Measurements from ENCODE around the gene KIF2C. TPM values are rescaled to one million over a fixed set of nuclear protein-coding genes. Genes with fewer than 3 reads are reported as not detected.

KIF2C gene
- total and polyA plus RNA-seq, 2 donors (not counting 1 experiment from before 2014, with no cell fraction given) = 0.25 to 0.69 TPM

DNA sequence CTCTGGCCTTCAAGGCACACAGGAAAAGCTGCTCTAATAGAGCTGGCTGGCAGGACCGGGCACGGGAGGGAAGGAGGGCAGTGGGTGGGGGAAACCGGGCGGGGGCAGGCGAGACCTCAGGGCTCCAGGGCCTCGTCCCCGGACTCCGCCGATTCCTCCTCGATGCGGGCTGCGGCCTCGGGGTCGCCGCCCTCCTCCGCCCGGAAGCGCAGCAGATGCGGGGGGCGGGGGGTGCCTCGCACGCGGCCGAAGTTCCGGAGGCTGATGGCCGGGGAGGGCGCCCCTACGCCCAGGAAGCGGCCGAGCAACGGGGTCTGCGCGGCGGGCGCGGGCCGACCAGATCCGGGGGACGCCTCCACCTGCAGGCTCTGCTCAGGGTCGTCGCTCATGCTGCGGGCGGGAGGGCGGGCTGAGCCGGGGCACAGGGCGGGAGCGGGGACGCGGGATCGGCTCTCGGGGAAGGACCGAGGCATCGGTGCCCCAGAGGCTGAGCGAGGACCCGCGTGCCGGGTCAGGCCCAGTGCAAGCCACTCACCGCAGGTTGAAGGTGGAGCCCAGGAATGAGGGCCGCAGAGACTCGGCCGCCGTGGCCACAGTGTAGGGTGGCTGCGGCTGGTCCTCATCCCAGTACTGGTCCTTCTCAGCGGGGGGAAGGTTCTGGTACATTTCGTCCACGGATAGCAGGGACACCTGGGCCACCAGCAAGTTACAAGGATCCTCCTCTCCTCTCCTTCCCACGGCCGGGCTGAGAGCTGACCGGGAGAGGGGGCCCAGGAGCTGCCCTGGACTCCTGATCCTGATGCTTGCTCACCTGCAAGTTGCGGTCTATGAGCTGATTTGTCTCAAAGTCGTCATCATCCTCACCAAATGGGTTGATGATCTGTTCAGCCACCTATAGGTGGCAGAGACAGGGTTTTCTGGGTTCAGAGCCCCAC is 44.7 kb downstream of the KIF2C start:
- Histone ChIP-seq H3K9ac (ENCODE audit: low read length) (peak overlapping the region; percentile 64), H3K27me3 (replicated peaks in 1 of 4; ENCODE audit: control extremely low read depth in 1 of 4, control insufficient read depth in 3 of 4, insufficient read depth in 4 of 4, low read length in 3 of 4) (no peaks in the 10 kb centered on the region), H3K4me3 (ENCODE audit: control extremely low read depth in 1 of 5, extremely low read depth in 1 of 5, insufficient read depth in 1 of 5, low read depth in 2 of 5, low read length in 4 of 5) (peak overlapping the region in 4 of 5 experiments; percentile 38 to 69 (median 56)), H4K20me1 (ENCODE audit: control insufficient read depth, insufficient read depth, low read length, poor library complexity, severe bottlenecking) (peaks cover 4% of the 10 kb centered on the region), H3K9me3 (ENCODE audit: control extremely low read depth in 1 of 3, control insufficient read depth in 2 of 3, insufficient read depth in 1 of 3, low read length in 2 of 3) (no peaks in the 10 kb centered on the region), H3K79me2 (ENCODE audit: control insufficient read depth, insufficient read depth, low read length) (no peaks in the 10 kb centered on the region), H3K36me3 (replicated peaks in 1 of 2; ENCODE audit: control extremely low read depth in 1 of 2, control insufficient read depth in 1 of 2, extremely low read depth in 1 of 2, insufficient read depth in 2 of 2, low read length in 1 of 2) (peaks cover 0 to 21% of the 10 kb centered on the region in 2 experiments), H3K4me2 (replicated peaks; ENCODE audit: low read depth, low read length, poor library complexity, severe bottlenecking) (peak overlapping the region; percentile 90), H3K27ac (ENCODE audit: low read length in 2 of 2) (peak overlapping the region; percentile 40 to 58), H2AFZ (ENCODE audit: insufficient read depth, low read depth, low read length, poor library complexity, severe bottlenecking) (peak overlapping the region; percentile 85), H3K4me1 (ENCODE audit: control insufficient read depth in 2 of 2, insufficient read depth in 2 of 2, low read length in 2 of 2) (peaks cover 25 to 34% of the 10 kb centered on the region in 2 donors)
- 9% methylated on average over 67 of the region's 71 CpGs for WGBS (ENCODE audit: insufficient coverage)
- no peak for TF ChIP-seq EZH2 (IDR thresholded peaks at IDR 0.05; ENCODE audit: borderline replicate concordance, insufficient read depth, low read depth, low read length, poor library complexity, severe bottlenecking)
- TF ChIP-seq, protein P1, sequence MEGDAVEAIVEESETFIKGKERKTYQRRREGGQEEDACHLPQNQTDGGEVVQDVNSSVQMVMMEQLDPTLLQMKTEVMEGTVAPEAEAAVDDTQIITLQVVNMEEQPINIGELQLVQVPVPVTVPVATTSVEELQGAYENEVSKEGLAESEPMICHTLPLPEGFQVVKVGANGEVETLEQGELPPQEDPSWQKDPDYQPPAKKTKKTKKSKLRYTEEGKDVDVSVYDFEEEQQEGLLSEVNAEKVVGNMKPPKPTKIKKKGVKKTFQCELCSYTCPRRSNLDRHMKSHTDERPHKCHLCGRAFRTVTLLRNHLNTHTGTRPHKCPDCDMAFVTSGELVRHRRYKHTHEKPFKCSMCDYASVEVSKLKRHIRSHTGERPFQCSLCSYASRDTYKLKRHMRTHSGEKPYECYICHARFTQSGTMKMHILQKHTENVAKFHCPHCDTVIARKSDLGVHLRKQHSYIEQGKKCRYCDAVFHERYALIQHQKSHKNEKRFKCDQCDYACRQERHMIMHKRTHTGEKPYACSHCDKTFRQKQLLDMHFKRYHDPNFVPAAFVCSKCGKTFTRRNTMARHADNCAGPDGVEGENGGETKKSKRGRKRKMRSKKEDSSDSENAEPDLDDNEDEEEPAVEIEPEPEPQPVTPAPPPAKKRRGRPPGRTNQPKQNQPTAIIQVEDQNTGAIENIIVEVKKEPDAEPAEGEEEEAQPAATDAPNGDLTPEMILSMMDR (IDR thresholded peaks at IDR 0.05) = peak; percentile 17
- CTCF ChIA-PET = interaction anchor here (0.6 to 5.5 kb wide), 13 partner anchors 9 to 705 kb away, joined by 3 to 44 read pairs (median 4); partner anchors contain the start of genes HECTD3, PLK3, RNU5D-1 and RPS8
- intact Hi-C loops (cut with micrococcal nuclease) = loop anchor here (5.0 kb wide), 2 partner anchors 203 to 903 kb away; partner anchors contain the start of genes EIF2B3, GPBP1L1 and TMEM69
- POLR2A ChIA-PET = interaction anchor here (0.6 to 3.1 kb wide), 9 partner anchors 9 to 519 kb away, joined by 3 to 25 read pairs (median 4); partner anchors contain the start of genes PLK3 and RPS8
- Mint-ChIP-seq H3K27ac (peak overlapping the region; percentile 83), H3K9me3 (ENCODE audit: insufficient read depth) (no peaks in the 10 kb centered on the region), H3K4me3 (peak overlapping the region; percentile 82), H3K4me1 (peaks cover 35% of the 10 kb centered on the region), H3K27me3 (no peaks in the 10 kb centered on the region)
- peak; percentile 34 for ATAC-seq (ENCODE audit: low read depth)
- DNase-seq = peak; percentile 56

All from B cell (primary cell).